ENCODE results near the gene ZFP64.

- TF ChIP-seq CTCF (IDR thresholded peaks at IDR 0.05; ENCODE audit: low read depth, low read length, poor library complexity, severe bottlenecking) (no peak), EZH2phosphoT487 (IDR thresholded peaks at IDR 0.05; ENCODE audit: borderline replicate concordance, low read length) (no peak)
These were observed 538 bp upstream of the ZFP64 start for GRCh38 chr20:52191916-52192718.
